ENCODE results near the gene RAD54L2.
"Not testable (repeated sequence)": the region's sequence is repeated elsewhere in the genome, so short reads cannot be mapped to it uniquely, and the experiment has no call there.

RAD54L2 gene

GRCh38 chr3:51539291-51539941 is 897 bp downstream of the RAD54L2 start:
- DNase-seq, result peak; percentile 33 to 40

- not testable (repeated sequence) for DNase-seq
These were observed 4.1 kb downstream of the RAD54L2 start for GRCh38 chr3:51542596-51542995.

- no peak for DNase-seq
These were observed 5.7 kb downstream of the RAD54L2 start for GRCh38 chr3:51544011-51544775.

GRCh38 chr3:51547274-51547673 is 8.8 kb downstream of the RAD54L2 start:
- no peak for DNase-seq

- no peak for DNase-seq
These were observed 10.8 kb downstream of the RAD54L2 start for GRCh38 chr3:51549311-51549710.

GRCh38 chr3:51550080-51550819 is 11.7 kb downstream of the RAD54L2 start:
- no peak for DNase-seq

DNA sequence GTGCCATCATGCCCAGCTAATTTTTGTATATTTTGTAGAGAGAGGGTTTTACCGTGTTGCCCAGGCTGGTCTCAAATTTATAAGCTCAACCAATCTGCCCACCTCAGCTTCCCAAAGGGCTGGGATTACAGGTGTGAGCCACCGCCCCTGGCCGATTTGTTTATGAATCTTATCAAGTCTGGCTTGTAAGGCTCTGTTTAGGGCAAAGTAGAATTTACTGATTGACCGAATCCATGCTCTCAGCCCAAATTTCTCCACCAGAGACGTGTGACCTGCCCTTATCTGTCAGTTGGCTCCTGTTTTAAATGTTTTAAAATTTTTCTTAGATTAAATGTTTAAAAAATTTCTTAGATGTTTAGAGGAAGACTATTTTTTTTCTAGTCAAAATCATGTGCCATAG is 19.5 kb downstream of the RAD54L2 start:
- DNase-seq, result no peak

DNA sequence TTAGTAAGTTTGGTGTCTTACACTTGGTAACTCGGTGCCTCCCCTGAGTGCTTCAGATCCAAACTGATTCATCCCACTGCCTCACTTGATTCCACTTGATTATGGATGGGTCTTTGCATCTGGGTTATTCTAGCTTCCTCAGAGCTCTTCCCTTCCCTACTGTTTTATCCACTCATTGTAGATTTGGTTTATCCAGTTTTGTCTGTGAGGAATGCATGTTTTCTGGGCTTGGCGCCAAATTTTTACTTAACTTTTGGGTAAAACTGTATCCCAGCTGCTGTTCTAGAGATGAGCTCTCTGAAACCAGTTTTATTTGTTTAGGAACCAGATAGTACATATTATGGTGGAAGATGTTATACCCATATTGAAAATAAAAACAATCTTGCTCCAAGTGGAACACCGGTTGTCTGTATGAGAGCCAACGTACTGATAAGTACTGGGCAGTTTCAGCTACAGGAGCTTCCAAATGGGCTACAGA is 20.9 kb downstream of the RAD54L2 start:
- no peak for DNase-seq

- DNase-seq, result no peak
These were observed 21.4 kb downstream of the RAD54L2 start for GRCh38 chr3:51559961-51560360.

DNA sequence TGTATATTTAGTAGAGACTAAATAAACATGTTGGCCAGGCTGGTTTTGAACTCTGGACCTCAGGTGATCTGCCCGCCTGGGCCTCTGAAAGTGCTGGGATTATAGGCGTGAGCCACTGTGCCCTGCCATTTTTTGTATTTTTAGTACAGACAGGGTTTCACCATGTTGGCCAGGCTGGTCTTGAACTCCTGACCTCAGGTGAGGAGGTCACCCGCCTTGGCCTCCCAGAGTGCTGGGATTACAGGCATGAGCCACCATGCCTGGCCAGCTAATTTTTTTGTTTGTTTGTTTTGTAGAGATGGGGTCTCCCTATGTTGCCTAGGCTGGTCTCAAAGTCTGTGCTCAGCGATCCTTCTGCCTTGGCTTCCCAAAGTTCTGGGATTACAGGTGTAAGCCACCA is 23.9 kb downstream of the RAD54L2 start:
- DNase-seq, result not testable (repeated sequence)

DNA sequence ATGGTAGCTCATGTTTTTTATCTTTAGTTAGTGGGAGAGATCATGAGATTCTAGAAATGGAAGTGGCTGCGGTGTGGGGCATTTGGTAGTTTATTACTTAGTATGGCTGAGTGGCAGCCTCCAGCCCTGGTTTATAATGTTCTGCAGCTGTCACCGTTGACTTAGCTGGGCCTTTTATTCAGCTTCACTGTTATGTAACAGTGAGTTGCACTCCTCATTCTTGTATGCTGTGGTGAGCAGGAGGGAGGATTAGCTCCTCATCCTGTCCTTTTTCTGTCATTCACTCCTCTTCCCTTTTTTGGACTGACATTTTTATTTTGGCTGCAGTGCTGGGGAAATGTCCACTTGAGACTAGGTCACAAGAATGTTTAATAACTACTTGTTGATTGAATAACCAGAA is 29.5 kb downstream of the RAD54L2 start:
- no peak for DNase-seq

- DNase-seq, result no peak
These were observed 30.5 kb downstream of the RAD54L2 start for GRCh38 chr3:51568996-51569395.

DNA sequence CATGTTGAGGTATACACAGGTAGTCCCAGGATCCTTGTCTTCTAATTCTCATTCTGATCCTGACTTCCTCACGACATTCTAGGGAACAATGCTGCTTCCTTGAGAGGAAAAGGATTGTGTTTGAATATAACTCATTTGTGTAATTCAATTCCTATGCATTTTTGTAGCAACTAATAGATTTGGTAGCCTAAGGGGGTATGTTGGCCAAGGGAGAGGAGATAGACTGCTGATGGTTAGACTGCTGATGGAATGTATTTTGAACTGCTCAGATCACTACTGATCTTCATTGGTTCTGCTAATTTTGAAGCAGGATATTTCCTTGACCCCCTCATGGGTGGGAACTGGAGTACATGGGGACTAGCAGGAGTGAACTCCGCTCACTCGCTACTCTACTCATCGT is 39.7 kb downstream of the RAD54L2 start:
- no peak for DNase-seq

DNA sequence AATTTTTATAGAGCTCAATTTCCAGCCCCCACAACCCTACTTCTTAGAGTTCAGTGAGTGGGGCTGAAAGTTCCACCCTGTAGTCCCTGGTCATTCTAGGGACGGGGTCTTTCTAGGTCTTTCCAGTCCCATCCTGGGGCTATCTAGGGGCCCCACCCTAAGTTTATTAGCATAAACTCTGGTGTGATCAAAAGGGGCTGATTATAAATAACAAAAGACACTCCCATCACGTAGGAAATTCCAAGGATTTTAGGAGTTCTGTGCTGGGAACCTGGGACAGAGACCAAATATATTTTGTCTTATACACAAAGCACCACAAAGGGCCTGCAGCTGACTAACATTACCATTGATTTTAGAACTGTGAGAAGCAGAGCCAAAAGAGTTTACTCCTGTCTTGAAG is 41.9 kb downstream of the RAD54L2 start:
- no peak for DNase-seq

- DNase-seq, result no peak
These were observed 43.0 kb downstream of the RAD54L2 start for GRCh38 chr3:51581524-51581923.

DNA sequence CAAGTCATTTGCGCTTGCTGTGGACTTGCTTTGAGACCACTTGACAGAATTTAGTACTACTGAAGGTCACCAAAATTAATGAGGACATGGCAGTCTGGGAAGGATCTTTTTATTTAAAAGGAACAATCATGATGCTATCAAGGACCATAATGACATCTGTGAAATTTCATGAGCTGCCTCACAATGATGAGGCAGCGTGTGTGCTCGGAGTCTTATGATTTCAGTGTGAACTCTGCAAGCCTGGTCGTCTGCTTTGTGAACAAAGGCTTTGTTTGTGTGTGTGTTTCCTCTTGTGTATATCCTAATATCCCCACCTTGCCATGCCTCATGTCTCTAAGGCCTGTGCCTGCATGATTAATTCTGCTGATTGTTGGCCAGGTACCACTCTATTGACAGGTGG is 46.7 kb downstream of the RAD54L2 start:
- DNase-seq, result no peak

- DNase-seq, result no peak
These were observed 47.4 kb downstream of the RAD54L2 start for GRCh38 chr3:51585871-51586270.

Data from activated CD4-positive, alpha-beta T cell treated with anti-CD3 and anti-CD28 coated beads, Interleukin-2, amount 50 U/mL, for 4 hours (primary cell).